ENCODE data around the gene MATCAP1.

GRCh38 chr16:67196881-67197280 is 13.1 kb upstream of the MATCAP1 start:
- no peak for TF ChIP-seq CTCF (IDR thresholded peaks at IDR 0.05 in 4 of 5, conservative IDR thresholded peaks at IDR 0.05 in 1 of 5)
- no peak for TF ChIP-seq POLR2A (IDR thresholded peaks at IDR 0.05)

Data from gastrocnemius medialis (tissue), 4 donors.